Stimulated activated CD4-positive, alpha-beta T cell treated with anti-CD3 and anti-CD28 coated beads, Interleukin-2, amount 100 ng/mL, for 48 hours (primary cell): ENCODE measurements around the gene BANP.
"Not testable (repeated sequence)": the region's sequence is repeated elsewhere in the genome, so short reads cannot be mapped to it uniquely, and the experiment has no call there.

ENCODE experiments used
- DNase-seq, 2 donors: peaks; one replicate each; pipeline ENCODE4 v3.0.0-alpha.2; 2020

BANP gene, protein sequence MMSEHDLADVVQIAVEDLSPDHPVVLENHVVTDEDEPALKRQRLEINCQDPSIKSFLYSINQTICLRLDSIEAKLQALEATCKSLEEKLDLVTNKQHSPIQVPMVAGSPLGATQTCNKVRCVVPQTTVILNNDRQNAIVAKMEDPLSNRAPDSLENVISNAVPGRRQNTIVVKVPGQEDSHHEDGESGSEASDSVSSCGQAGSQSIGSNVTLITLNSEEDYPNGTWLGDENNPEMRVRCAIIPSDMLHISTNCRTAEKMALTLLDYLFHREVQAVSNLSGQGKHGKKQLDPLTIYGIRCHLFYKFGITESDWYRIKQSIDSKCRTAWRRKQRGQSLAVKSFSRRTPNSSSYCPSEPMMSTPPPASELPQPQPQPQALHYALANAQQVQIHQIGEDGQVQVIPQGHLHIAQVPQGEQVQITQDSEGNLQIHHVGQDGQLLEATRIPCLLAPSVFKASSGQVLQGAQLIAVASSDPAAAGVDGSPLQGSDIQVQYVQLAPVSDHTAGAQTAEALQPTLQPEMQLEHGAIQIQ

GRCh38 chr16:87950765-87951551 is at the start of gene BANP:
Gene BANP (plus strand): TSS chr16:87951434. CDS start chr16:87975116, 23,682 bp downstream.
- peak; percentile 92 to 93 for DNase-seq

GRCh38 chr16:87904963-87905362 is 46.3 kb upstream of the BANP start:
- not testable (repeated sequence) for DNase-seq

- not testable (repeated sequence) for DNase-seq
Observed at GRCh38 chr16:87905521-87905920, 45.7 kb upstream of the BANP start.

GRCh38 chr16:87908101-87908500 is 43.1 kb upstream of the BANP start:
- not testable (repeated sequence) for DNase-seq

DNA sequence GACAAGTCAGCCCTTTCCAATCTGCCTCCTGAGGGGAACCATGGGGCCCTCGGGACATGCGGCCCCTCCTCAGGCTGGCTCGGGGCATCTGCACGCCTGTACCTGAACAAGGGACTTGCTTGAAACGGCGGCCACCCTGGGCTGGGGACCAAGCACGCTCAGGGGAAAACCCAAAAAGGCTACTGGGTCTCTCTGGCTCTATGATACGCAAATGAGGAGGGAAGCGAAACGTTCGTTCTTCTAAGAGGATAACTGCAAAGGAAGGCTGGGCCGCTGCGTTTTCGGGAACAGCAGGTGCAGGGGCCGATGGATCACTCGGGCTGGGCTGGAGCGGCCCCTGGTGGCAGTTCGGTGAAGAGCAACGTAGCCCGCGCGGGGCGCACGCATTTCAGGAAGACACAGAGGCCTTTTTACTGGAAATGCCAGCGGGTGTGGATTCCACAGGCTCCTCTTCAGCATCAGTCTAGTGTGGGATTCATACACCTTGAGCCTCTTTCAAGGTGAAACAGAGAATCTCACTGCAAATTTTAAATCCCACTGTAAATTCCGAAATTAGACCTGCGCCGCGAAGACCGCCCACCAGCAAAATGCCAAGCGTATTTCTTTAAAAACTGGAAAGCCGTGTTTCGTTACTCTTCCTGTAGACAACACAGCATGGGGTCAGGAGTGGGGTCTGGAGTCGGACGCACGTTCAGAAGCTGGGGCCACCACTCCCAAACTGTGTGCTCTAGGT is 41.9 kb upstream of the BANP start:
- DNase-seq, result peak; percentile 91 to 93

- not testable (repeated sequence) for DNase-seq
Observed at GRCh38 chr16:87911106-87911763, 40.0 kb upstream of the BANP start.

DNA sequence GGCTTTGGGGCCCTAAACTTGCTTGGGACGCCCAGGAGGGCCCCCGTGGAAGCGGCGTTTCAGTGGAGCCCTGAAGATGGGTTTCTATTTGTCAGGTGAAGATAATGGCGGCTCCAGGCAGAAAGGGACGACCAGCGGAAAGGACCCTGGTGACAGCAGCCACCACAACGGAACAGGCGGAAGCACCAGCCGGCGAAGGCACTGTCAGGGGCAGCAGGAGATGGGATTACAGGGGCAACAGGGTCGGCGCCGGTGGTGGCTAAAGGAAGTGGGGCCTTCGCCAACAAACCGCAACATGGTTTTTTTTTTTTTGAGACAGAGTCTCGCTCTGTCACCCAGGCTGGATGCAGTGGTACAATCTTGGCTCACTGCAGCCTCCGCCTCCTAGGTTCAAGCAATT is 38.5 kb upstream of the BANP start:
- not testable (repeated sequence) for DNase-seq

- not testable (repeated sequence) for DNase-seq
Observed at GRCh38 chr16:87914021-87914725, 37.1 kb upstream of the BANP start.

- no peak for DNase-seq
Observed at GRCh38 chr16:87914812-87915211, 36.4 kb upstream of the BANP start.

GRCh38 chr16:87917503-87917902 is 33.7 kb upstream of the BANP start:
- no peak for DNase-seq

DNA sequence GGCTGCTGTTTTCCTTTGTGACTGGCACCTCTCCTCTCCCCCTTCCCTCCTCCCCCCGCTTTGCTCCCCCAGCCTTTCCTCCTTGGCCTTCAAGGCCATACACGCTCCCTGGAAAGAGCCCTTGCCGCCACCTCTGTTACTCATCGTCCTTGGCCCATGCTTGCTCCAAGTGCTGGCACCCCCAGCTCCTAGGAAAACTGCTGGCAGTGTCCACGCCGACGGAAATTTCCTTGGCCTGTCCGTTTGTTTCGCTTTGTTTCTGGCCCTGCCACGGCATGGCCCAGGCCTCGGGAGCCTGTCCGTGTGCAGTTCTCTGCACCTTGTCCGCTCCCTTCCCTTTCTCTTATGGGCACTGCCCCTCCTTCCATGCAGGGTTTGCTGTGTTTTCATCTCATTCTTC is 32.9 kb upstream of the BANP start:
- DNase-seq, result no peak

- no peak for DNase-seq
Observed at GRCh38 chr16:87918866-87919680, 32.2 kb upstream of the BANP start.

- no peak for DNase-seq
Observed at GRCh38 chr16:87919681-87919994, 31.6 kb upstream of the BANP start.

- no peak for DNase-seq
Observed at GRCh38 chr16:87921236-87921773, 29.9 kb upstream of the BANP start.

GRCh38 chr16:87922250-87922871 is 28.9 kb upstream of the BANP start:
- no peak for DNase-seq

DNA sequence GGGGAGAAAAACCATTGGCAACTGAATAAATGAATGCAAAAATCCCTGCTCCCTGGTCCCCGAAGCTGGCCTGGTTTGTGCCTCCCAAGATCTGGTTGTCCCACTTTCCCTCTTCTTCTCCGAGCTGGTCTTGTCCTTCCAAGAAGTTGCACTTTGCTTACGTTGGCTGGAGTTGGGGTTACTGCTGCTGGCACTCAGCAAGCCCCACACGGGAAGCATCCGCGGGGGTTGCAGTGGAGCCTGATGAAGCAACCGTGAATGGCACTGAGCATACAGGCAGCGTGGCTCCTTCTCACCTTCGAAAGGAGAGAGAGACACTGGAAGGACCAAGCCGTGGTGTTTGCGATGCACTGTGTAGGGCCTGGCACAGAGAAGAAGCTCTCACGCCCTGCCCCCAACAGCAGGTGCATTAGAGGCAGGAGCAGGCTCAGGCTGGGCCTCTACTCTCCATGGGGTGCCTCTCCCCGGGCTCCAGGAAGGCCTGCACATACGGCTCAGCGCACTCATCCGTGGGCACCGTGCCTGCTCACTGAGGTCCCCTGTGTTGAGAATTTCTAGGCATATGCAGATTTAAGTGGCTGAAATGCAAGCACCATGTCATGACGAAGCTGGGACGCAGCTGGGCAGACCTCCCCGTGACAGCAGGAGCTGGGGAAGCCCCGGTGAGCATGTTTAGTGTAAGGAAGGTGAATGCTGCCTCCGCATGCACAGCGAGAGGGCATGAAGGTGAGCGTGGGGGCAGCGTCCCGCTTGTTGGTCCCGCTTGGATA is 27.0 kb upstream of the BANP start:
- DNase-seq, result no peak

- no peak for DNase-seq
Observed at GRCh38 chr16:87924811-87925670, 26.2 kb upstream of the BANP start.
